Parathyroid adenoma (tissue), 2 donors: ENCODE data around the gene DGAT2.
A peak's percentile ranks its signal among the peaks of the same experiment; 100 is the strongest.

Source experiments
- H2AFZ ChIP-seq: fragments of 300-600 bp; sonication (generic); one replicate; pipeline ENCODE4 v1.7.0; 2017; ENCODE audit warnings: antibody characterized with exemption, mild to moderate bottlenecking
- H3K27ac ChIP-seq: fragments of 300-600 bp; sonication (generic); one replicate; pipeline ENCODE4 v1.7.0; 2017
- H3K27me3 ChIP-seq: fragments of 300-600 bp; sonication (generic); one replicate; pipeline ENCODE4 v1.7.0; 2017; ENCODE audit warnings: low read length; ENCODE audit not compliant: control insufficient read depth, insufficient read depth
- H3K36me3 ChIP-seq: fragments of 300-600 bp; sonication (generic); one replicate; pipeline ENCODE4 v1.7.0; 2017; ENCODE audit warnings: low read length; ENCODE audit not compliant: control insufficient read depth, insufficient read depth
- H3K4me1 ChIP-seq: fragments of 300-600 bp; sonication (generic); one replicate; pipeline ENCODE4 v1.7.0; 2017; ENCODE audit warnings: control low read depth
- H3K4me2 ChIP-seq: fragments of 300-600 bp; sonication (generic); one replicate; pipeline ENCODE4 v1.7.0; 2017; ENCODE audit warnings: low read length
- H3K4me3 ChIP-seq: fragments of 300-600 bp; sonication (generic); one replicate; pipeline ENCODE4 v1.7.0; 2017; ENCODE audit warnings: low read depth, low read length
- H3K79me2 ChIP-seq: fragments of 300-600 bp; sonication (generic); one replicate; pipeline ENCODE4 v1.7.0; 2017; ENCODE audit warnings: control low read depth
- H3K9ac ChIP-seq: fragments of 300-600 bp; sonication (generic); one replicate; pipeline ENCODE4 v1.7.0; 2017; ENCODE audit warnings: mild to moderate bottlenecking
- H3K9me3 ChIP-seq: fragments of 300-600 bp; sonication (generic); one replicate; pipeline ENCODE4 v1.7.0; 2017; ENCODE audit warnings: low read length; ENCODE audit not compliant: control insufficient read depth
- CTCF ChIP-seq: fragments of 300-600 bp; sonication (generic); IDR thresholded peaks from one replicate; pipeline ENCODE4 v1.7.0; 2017; ENCODE audit warnings: antibody characterized with exemption, mild to moderate bottlenecking
- donor health status: primary hyperparathyroidism.

The DGAT2 gene

GRCh38 chr11:75845324-75845723 is 76.7 kb downstream of the DGAT2 start:
- Histone ChIP-seq H3K27ac (no peak overlapping the region), H3K27me3 (no peaks in the 10 kb centered on the region), H3K4me2 (no peak overlapping the region), H3K9me3 (no peaks in the 10 kb centered on the region), H3K9ac (no peak overlapping the region), H3K4me3 (no peak overlapping the region), H3K4me1 (peaks cover 3% of the 10 kb centered on the region), H3K36me3 (no peaks in the 10 kb centered on the region), H3K79me2 (peaks cover 14% of the 10 kb centered on the region), H2AFZ (no peak overlapping the region)
- no peak for TF ChIP-seq CTCF

GRCh38 chr11:75849894-75850293 is 81.3 kb downstream of the DGAT2 start:
- Histone ChIP-seq H3K9ac (no peak overlapping the region), H3K4me3 (no peak overlapping the region), H2AFZ (no peak overlapping the region), H3K4me2 (no peak overlapping the region), H3K4me1 (peaks cover 9% of the 10 kb centered on the region), H3K79me2 (peaks cover 8% of the 10 kb centered on the region), H3K27me3 (no peaks in the 10 kb centered on the region), H3K9me3 (no peaks in the 10 kb centered on the region), H3K27ac (no peak overlapping the region), H3K36me3 (no peaks in the 10 kb centered on the region)
- no peak for TF ChIP-seq CTCF

GRCh38 chr11:75850787-75851186 is 82.2 kb downstream of the DGAT2 start:
- Histone ChIP-seq H3K4me3 (no peak overlapping the region), H2AFZ (no peak overlapping the region), H3K27ac (peak overlapping the region; percentile 60), H3K36me3 (no peaks in the 10 kb centered on the region), H3K4me1 (peaks cover 9% of the 10 kb centered on the region), H3K4me2 (no peak overlapping the region), H3K79me2 (peaks cover 5% of the 10 kb centered on the region), H3K27me3 (no peaks in the 10 kb centered on the region), H3K9me3 (no peaks in the 10 kb centered on the region), H3K9ac (no peak overlapping the region)
- no peak for TF ChIP-seq CTCF
